Nephron progenitor cell (in vitro differentiated cells): ENCODE results near the gene BATF.

Experiments used
- DNase-seq: peaks from one replicate; pipeline ENCODE4 v3.0.0; 2021
- H3K27ac Mint-ChIP-seq: 2 replicates; pipeline ENCODE4 v1.8.0; 2021; ENCODE audit warnings: mild to moderate bottlenecking, moderate library complexity, mixed read lengths
- H3K27me3 Mint-ChIP-seq: 2 replicates; pipeline ENCODE4 v1.8.0; 2021; ENCODE audit warnings: mild to moderate bottlenecking, low read depth, mixed read lengths; ENCODE audit not compliant: poor library complexity
- H3K36me3 Mint-ChIP-seq: 2 replicates; pipeline ENCODE4 v1.8.0; 2021; ENCODE audit warnings: low read depth, mixed read lengths
- H3K4me1 Mint-ChIP-seq: 2 replicates; pipeline ENCODE4 v1.8.0; 2021; ENCODE audit warnings: mixed read lengths
- H3K4me3 Mint-ChIP-seq: 2 replicates; pipeline ENCODE4 v1.8.0; 2021; ENCODE audit warnings: mild to moderate bottlenecking, moderate library complexity, mixed read lengths
- H3K9me3 Mint-ChIP-seq: 2 replicates; pipeline ENCODE4 v1.8.0; 2021; ENCODE audit warnings: mild to moderate bottlenecking, moderate library complexity, mixed read lengths
- CTCF ChIP-seq: fragments of 200-600 bp; sonication (generic); IDR thresholded peaks from 2 replicates; pipeline ENCODE4 v1.5.0; 2021; ENCODE audit warnings: antibody characterized with exemption

BATF gene

GRCh38 chr14:75566752-75567151 is 44.5 kb downstream of the BATF start:
- Mint-ChIP-seq H3K27me3 (peaks cover 42% of the 10 kb centered on the region), H3K4me1 (peaks cover 14% of the 10 kb centered on the region), H3K27ac (no peak overlapping the region), H3K9me3 (no peaks in the 10 kb centered on the region), H3K36me3 (no peaks in the 10 kb centered on the region), H3K4me3 (no peak overlapping the region)
- no peak for DNase-seq
- no peak for TF ChIP-seq CTCF

GRCh38 chr14:75568140-75568539 is 45.9 kb downstream of the BATF start:
- Mint-ChIP-seq H3K36me3 (no peaks in the 10 kb centered on the region), H3K27me3 (peaks cover 46% of the 10 kb centered on the region), H3K27ac (no peak overlapping the region), H3K4me3 (no peak overlapping the region), H3K9me3 (no peaks in the 10 kb centered on the region), H3K4me1 (peaks cover 6% of the 10 kb centered on the region)
- TF ChIP-seq CTCF = no peak
- no peak for DNase-seq

GRCh38 chr14:75568791-75569190 is 46.5 kb downstream of the BATF start:
- no peaks in the 10 kb centered on the region for H3K9me3 Mint-ChIP-seq
- DNase-seq = no peak
- H3K36me3 Mint-ChIP-seq = no peaks in the 10 kb centered on the region
- peaks cover 46% of the 10 kb centered on the region for H3K27me3 Mint-ChIP-seq
- H3K4me3 Mint-ChIP-seq = no peak overlapping the region
- no peak for TF ChIP-seq CTCF
- no peak overlapping the region for H3K27ac Mint-ChIP-seq
- H3K4me1 Mint-ChIP-seq = peaks cover 6% of the 10 kb centered on the region

GRCh38 chr14:75570797-75571196 is 48.5 kb downstream of the BATF start:
- peaks cover 5% of the 10 kb centered on the region for H3K9me3 Mint-ChIP-seq
- H3K4me1 Mint-ChIP-seq = peaks cover 6% of the 10 kb centered on the region
- H3K36me3 Mint-ChIP-seq = no peaks in the 10 kb centered on the region
- no peak overlapping the region for H3K4me3 Mint-ChIP-seq
- peaks cover 58% of the 10 kb centered on the region for H3K27me3 Mint-ChIP-seq
- no peak for DNase-seq
- H3K27ac Mint-ChIP-seq = no peak overlapping the region
- TF ChIP-seq CTCF = no peak

- peaks cover 6% of the 10 kb centered on the region for H3K4me1 Mint-ChIP-seq
- no peak overlapping the region for H3K27ac Mint-ChIP-seq
- H3K4me3 Mint-ChIP-seq = no peak overlapping the region
- TF ChIP-seq CTCF = no peak
- peaks cover 55% of the 10 kb centered on the region for H3K27me3 Mint-ChIP-seq
- H3K36me3 Mint-ChIP-seq = no peaks in the 10 kb centered on the region
- DNase-seq = no peak
- H3K9me3 Mint-ChIP-seq = peaks cover 5% of the 10 kb centered on the region
Observed at GRCh38 chr14:75572104-75572503, 49.8 kb downstream of the BATF start.

- DNase-seq = no peak
- TF ChIP-seq CTCF = no peak
- peaks cover 5% of the 10 kb centered on the region for H3K9me3 Mint-ChIP-seq
- H3K4me1 Mint-ChIP-seq = no peaks in the 10 kb centered on the region
- no peak overlapping the region for H3K4me3 Mint-ChIP-seq
- H3K36me3 Mint-ChIP-seq = no peaks in the 10 kb centered on the region
- H3K27ac Mint-ChIP-seq = no peak overlapping the region
- H3K27me3 Mint-ChIP-seq = peaks cover 37% of the 10 kb centered on the region
Observed at GRCh38 chr14:75577090-75577489, 54.8 kb downstream of the BATF start.
